Osteoblast (primary cell): Measurements from ENCODE around the gene MORC2. TPM values are rescaled to one million over a fixed set of nuclear protein-coding genes. Genes with fewer than 3 reads are reported as not detected.

Source experiments
- DNase-seq: peaks from one replicate; pipeline ENCODE4 v3.0.0; 2011; ENCODE audit warnings: low spot score, mixed read lengths; ENCODE audit not compliant: insufficient read length; ENCODE audit errors: missing footprints
- H2AFZ ChIP-seq: 2 replicates; pipeline ENCODE4 v1.6.0; 2011; ENCODE audit warnings: mild to moderate bottlenecking, low read length
- H3K27ac ChIP-seq: 2 replicates; pipeline ENCODE4 v1.5.1; 2011; ENCODE audit warnings: mild to moderate bottlenecking, low read depth, low read length, moderate library complexity
- H3K27me3 ChIP-seq: 2 replicates; pipeline ENCODE4 v1.6.0; 2012; ENCODE audit warnings: mild to moderate bottlenecking, control low read depth, inconsistent platforms, low read length, moderate library complexity; ENCODE audit not compliant: insufficient read depth
- H3K36me3 ChIP-seq: 2 replicates; pipeline ENCODE4 v1.5.1; 2011; ENCODE audit warnings: mild to moderate bottlenecking, low read length, control low read depth, moderate library complexity; ENCODE audit not compliant: insufficient read depth
- H3K4me1 ChIP-seq: 2 replicates; pipeline ENCODE4 v1.5.1; 2011; ENCODE audit warnings: mild to moderate bottlenecking, low read length, control low read depth, moderate library complexity; ENCODE audit not compliant: insufficient read depth
- H3K4me2 ChIP-seq: 2 replicates; pipeline ENCODE4 v1.6.0; 2011; ENCODE audit warnings: mild to moderate bottlenecking, low read length; ENCODE audit not compliant: insufficient read depth
- H3K4me3 ChIP-seq: fragments of 200-600 bp; sonication (generic); 3 replicates; pipeline ENCODE4 v1.5.1; 2012; ENCODE audit warnings: mild to moderate bottlenecking, low read length, inconsistent platforms; ENCODE audit not compliant: insufficient read depth
- H3K79me2 ChIP-seq: 2 replicates; pipeline ENCODE4 v1.6.0; 2012; ENCODE audit warnings: mild to moderate bottlenecking, low read length, control low read depth, inconsistent platforms; ENCODE audit not compliant: insufficient read depth
- H3K9me3 ChIP-seq: 2 replicates; pipeline ENCODE4 v1.5.1; 2011; ENCODE audit warnings: low read depth, low read length, control low read depth
- H4K20me1 ChIP-seq: 2 replicates; pipeline ENCODE4 v1.6.0; 2012; ENCODE audit warnings: mild to moderate bottlenecking, low read length, control low read depth; ENCODE audit not compliant: insufficient read depth
- total RNA-seq: library from RNA; depleted of rRNA; stranded (reverse); fragments of >200 nt; gene quantifications from 2 replicates; pipeline ENCODE4 v1.2.3, GENCODE V29; 2012
- TF ChIP-seq, protein P1 (sequence below): IDR thresholded peaks from 2 replicates; pipeline ENCODE4 v1.5.1; 2011; ENCODE audit warnings: mild to moderate bottlenecking, low read depth, low read length, moderate library complexity; ENCODE audit errors: extremely low read depth

MORC2 gene
- total RNA-seq, 1 donor: 17.0 TPM

DNA sequence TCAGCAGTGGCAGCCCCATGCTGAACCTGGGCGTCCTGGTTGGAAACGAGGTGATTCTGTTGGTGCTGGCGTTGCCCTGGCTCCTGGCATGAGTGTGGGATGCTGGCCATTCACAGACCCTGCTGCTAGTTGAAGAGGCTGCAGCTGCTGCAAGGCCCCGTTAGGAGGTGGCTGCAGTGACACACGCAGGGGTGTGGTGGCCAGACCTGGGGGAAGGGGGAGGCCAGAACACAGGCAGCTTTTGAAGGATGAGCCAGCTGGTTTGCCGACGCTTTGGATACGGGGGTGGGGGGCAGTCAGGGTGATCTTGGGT lies 77.2 kb downstream of the MORC2 start:
- H3K36me3 ChIP-seq: no peaks in the 10 kb centered on the region
- TF ChIP-seq, protein P1, sequence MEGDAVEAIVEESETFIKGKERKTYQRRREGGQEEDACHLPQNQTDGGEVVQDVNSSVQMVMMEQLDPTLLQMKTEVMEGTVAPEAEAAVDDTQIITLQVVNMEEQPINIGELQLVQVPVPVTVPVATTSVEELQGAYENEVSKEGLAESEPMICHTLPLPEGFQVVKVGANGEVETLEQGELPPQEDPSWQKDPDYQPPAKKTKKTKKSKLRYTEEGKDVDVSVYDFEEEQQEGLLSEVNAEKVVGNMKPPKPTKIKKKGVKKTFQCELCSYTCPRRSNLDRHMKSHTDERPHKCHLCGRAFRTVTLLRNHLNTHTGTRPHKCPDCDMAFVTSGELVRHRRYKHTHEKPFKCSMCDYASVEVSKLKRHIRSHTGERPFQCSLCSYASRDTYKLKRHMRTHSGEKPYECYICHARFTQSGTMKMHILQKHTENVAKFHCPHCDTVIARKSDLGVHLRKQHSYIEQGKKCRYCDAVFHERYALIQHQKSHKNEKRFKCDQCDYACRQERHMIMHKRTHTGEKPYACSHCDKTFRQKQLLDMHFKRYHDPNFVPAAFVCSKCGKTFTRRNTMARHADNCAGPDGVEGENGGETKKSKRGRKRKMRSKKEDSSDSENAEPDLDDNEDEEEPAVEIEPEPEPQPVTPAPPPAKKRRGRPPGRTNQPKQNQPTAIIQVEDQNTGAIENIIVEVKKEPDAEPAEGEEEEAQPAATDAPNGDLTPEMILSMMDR: no peak
- H3K27ac ChIP-seq: no peak overlapping the region
- peak; percentile 10 for DNase-seq
- H3K79me2 ChIP-seq: no peaks in the 10 kb centered on the region
- H4K20me1 ChIP-seq: no peaks in the 10 kb centered on the region
- H3K4me1 ChIP-seq: no peaks in the 10 kb centered on the region
- H3K27me3 ChIP-seq: no peaks in the 10 kb centered on the region
- H3K4me3 ChIP-seq: no peak overlapping the region
- no peaks in the 10 kb centered on the region for H3K9me3 ChIP-seq
- no peak overlapping the region for H2AFZ ChIP-seq
- H3K4me2 ChIP-seq: no peak overlapping the region

DNA sequence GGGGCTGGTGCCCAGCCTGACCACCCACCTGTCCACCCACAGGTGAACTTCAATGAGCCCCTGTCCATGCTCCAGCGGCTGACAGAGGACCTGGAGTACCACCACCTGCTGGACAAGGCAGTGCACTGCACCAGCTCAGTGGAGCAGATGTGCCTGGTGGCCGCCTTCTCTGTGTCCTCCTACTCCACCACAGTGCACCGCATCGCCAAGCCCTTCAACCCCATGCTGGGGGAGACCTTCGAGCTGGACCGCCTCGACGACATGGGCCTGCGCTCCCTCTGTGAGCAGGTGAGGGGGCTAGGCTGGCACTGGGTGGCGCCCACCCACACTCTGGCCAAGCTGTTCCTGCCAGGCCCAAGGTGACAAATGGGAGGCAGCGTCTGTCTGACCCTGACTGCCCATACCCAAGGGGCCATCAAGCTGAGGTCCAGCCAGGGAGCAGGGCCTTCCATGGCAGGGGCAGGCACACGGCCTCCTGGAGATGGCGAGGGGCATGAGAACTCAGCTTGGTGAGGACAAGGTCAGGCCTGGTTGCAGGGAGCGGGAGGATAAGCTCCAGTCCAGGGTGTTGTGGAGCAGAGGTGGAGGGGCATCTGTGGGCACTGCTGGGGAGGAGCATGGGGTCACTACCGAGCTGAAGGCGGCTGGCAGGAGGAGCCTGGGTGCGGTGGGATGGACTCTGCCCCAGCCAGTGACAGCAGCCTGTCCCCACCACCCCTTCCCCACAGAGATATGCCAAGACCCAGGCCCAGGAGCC lies 77.7 kb downstream of the MORC2 start:
- Histone ChIP-seq H4K20me1 (no peaks in the 10 kb centered on the region), H3K4me1 (no peaks in the 10 kb centered on the region), H3K79me2 (no peaks in the 10 kb centered on the region), H3K36me3 (no peaks in the 10 kb centered on the region), H3K4me3 (no peak overlapping the region), H2AFZ (no peak overlapping the region), H3K27me3 (no peaks in the 10 kb centered on the region), H3K9me3 (no peaks in the 10 kb centered on the region), H3K27ac (no peak overlapping the region), H3K4me2 (no peak overlapping the region)
- peak; percentile 94 for DNase-seq
- TF ChIP-seq, protein P1: peak; percentile 78

DNA sequence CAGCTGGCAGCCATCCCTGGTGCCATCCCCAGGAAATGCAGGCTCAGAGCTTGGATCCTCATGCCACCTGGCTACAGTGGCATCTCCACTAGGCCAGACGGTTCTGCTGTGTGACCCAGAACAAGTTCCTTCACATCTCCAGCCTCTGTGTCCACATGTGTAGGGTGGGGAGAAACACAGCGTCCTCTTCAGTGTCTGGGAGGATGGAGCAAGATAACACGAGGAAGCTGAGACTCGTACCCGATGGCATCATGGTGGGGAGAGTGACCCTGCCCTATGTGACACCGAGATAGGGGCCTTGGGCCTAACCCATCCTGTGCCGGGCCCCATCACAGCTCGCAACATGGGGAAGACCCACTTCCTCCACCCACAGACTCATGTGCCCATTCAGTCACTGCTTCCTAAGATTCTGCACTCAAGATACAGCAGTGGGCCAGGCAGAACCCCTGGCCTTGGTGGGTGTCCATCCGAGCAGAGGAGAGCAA lies 78.5 kb downstream of the MORC2 start:
- Histone ChIP-seq H2AFZ (no peak overlapping the region), H3K27me3 (no peaks in the 10 kb centered on the region), H3K27ac (no peak overlapping the region), H3K4me3 (no peak overlapping the region), H3K4me2 (no peak overlapping the region), H3K9me3 (no peaks in the 10 kb centered on the region), H4K20me1 (no peaks in the 10 kb centered on the region), H3K79me2 (no peaks in the 10 kb centered on the region), H3K36me3 (no peaks in the 10 kb centered on the region), H3K4me1 (no peaks in the 10 kb centered on the region)
- peak; percentile 78 for DNase-seq
- TF ChIP-seq, protein P1: no peak

DNA sequence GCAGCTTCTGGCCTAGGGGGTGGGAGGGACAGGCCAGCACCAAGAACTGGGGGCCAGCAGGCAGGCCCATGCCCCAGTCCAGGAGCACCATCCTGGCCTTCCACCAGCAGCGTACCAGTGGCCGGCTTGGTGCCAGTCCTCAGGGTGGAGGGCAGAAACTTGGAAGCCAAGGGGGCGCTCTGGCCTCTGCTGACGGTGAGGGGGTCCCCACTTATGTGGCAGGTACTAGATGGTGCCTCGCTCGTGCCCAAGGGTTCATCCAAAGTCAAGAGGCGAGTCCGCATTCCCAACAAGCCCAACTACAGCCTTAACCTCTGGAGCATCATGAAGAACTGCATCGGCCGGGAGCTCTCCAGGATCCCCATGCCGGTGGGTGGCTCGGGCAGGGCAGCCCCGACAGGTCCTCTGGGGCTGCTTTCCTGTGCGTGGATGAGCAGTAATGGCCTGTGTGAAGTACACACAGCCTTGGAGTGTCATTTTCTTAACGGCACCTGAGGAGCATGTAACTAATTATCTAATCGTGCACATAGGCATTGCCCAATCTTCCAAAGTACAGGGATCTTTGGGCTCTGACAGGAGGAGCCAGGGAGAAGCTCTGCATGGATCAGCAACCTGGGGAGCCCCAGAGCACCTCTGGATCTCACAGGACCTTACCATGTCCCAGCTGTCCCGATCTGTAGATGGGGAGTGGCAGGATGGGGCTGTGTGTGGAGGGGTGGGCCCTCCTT lies 79.1 kb downstream of the MORC2 start:
- TF ChIP-seq, protein P1: no peak
- H3K27me3 ChIP-seq: no peaks in the 10 kb centered on the region
- H3K4me3 ChIP-seq: no peak overlapping the region
- H3K9me3 ChIP-seq: no peaks in the 10 kb centered on the region
- DNase-seq: peak; percentile 83
- H4K20me1 ChIP-seq: no peaks in the 10 kb centered on the region
- no peaks in the 10 kb centered on the region for H3K4me1 ChIP-seq
- H3K36me3 ChIP-seq: no peaks in the 10 kb centered on the region
- no peaks in the 10 kb centered on the region for H3K79me2 ChIP-seq
- no peak overlapping the region for H3K27ac ChIP-seq
- H3K4me2 ChIP-seq: no peak overlapping the region
- H2AFZ ChIP-seq: no peak overlapping the region
